ENCODE measurements around the gene ANXA11.
"Not testable (repeated sequence)": the region's sequence is repeated elsewhere in the genome, so short reads cannot be mapped to it uniquely, and the experiment has no call there.

Gene ANXA11

GRCh38 chr10:80202934-80203834 lies 2.2 kb downstream of the ANXA11 start:
- no peaks in the 10 kb centered on the region for H3K36me3 ChIP-seq (ENCODE audit: insufficient read depth, low read length)
- H3K4me3 ChIP-seq (ENCODE audit: low read length), result no peak overlapping the region
- H3K9me3 ChIP-seq (ENCODE audit: low read length), result no peaks in the 10 kb centered on the region
- H2AFZ ChIP-seq (ENCODE audit: low read depth, low read length), result no peak overlapping the region
- peaks cover 5% of the 10 kb centered on the region for H3K4me1 ChIP-seq (ENCODE audit: insufficient read depth, low read length)
- H3K27me3 ChIP-seq (ENCODE audit: insufficient read depth, low read length), result peaks cover 30% of the 10 kb centered on the region

DNA sequence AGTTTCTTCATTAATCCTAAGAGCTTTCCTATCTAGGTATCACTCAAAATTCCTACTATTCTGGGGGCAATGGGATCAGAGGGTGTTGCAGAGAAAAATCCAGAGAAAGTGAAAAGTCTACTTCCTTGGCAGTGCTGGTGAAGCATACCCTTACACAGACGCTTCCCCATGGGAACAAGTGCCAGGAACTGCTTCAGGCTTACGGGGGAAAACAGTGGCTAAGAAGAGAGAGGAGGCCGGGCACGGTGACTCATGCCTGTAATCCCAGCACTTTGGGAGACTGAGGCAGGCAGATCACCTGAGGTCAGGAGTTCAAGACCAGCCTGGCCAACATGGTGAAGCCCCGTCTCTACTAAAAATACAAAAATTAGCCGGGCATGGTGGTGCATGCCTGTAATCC lies 2.8 kb downstream of the ANXA11 start:
- not testable (repeated sequence) for H3K36me3 ChIP-seq (ENCODE audit: insufficient read depth, low read length); H3K4me1 ChIP-seq (ENCODE audit: insufficient read depth, low read length); H2AFZ ChIP-seq (ENCODE audit: low read depth, low read length); H3K9me3 ChIP-seq (ENCODE audit: low read length); H3K4me3 ChIP-seq (ENCODE audit: low read length)
- peaks cover 28% of the 10 kb centered on the region for H3K27me3 ChIP-seq (ENCODE audit: insufficient read depth, low read length)

DNA sequence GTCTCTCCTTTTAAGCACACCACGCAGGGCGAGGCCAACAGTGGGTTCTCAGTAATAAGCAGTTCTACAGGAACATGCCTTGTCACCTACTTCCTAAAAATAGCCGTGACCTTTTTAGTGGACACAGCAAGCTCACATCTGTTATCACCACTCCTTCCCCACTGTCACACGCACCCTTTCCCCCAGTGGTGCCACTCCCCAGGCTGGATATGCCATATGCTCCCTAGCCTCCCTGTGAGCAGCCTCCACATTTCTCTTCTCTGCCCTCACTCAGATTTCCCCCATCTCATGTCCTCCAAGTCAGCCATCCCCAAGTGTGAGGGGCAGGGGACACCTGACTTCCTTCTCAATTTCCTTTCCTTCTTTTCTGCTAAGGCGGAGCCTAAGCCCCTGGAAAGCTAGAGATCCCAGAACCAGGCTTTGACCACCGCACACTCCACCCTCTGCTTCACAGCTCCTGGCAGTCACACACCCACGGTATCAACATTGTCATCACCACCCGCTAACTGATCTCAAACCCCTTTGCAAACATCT lies 3.7 kb downstream of the ANXA11 start:
- no peaks in the 10 kb centered on the region for H3K36me3 ChIP-seq (ENCODE audit: insufficient read depth, low read length)
- peaks cover 28% of the 10 kb centered on the region for H3K27me3 ChIP-seq (ENCODE audit: insufficient read depth, low read length)
- H3K4me3 ChIP-seq (ENCODE audit: low read length), result no peak overlapping the region
- H2AFZ ChIP-seq (ENCODE audit: low read depth, low read length), result no peak overlapping the region
- H3K9me3 ChIP-seq (ENCODE audit: low read length), result no peaks in the 10 kb centered on the region
- peaks cover 5% of the 10 kb centered on the region for H3K4me1 ChIP-seq (ENCODE audit: insufficient read depth, low read length)

- no peak overlapping the region for H3K4me3 ChIP-seq (ENCODE audit: low read length)
- no peak overlapping the region for H2AFZ ChIP-seq (ENCODE audit: low read depth, low read length)
- H3K36me3 ChIP-seq (ENCODE audit: insufficient read depth, low read length), result no peaks in the 10 kb centered on the region
- H3K4me1 ChIP-seq (ENCODE audit: insufficient read depth, low read length), result peaks cover 2% of the 10 kb centered on the region
- peaks cover 24% of the 10 kb centered on the region for H3K27me3 ChIP-seq (ENCODE audit: insufficient read depth, low read length)
- H3K9me3 ChIP-seq (ENCODE audit: low read length), result no peaks in the 10 kb centered on the region
These were observed 4.7 kb downstream of the ANXA11 start for GRCh38 chr10:80200687-80201086.

DNA sequence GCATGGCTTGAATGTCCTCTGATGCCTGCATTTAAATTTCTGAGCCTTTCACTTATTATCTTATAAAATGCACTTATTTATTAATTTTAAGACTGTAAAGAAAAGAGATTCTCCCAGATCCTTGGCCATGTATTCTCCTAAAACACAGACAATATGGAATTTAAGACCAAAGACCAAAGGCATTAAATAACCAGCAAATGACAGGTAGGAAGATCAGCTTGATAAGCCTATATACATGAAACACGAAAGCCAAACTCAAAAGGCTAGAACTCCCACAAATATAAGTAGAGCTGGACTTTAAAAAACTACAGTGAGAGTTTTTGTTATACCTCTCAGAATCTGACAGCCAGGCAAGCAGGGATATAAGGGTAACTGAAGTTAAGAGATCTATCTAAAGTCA lies 5.1 kb downstream of the ANXA11 start:
- no peak overlapping the region for H3K4me3 ChIP-seq (ENCODE audit: low read length)
- no peak overlapping the region for H2AFZ ChIP-seq (ENCODE audit: low read depth, low read length)
- H3K27me3 ChIP-seq (ENCODE audit: insufficient read depth, low read length), result peaks cover 21% of the 10 kb centered on the region
- H3K9me3 ChIP-seq (ENCODE audit: low read length), result no peaks in the 10 kb centered on the region
- H3K36me3 ChIP-seq (ENCODE audit: insufficient read depth, low read length), result no peaks in the 10 kb centered on the region
- H3K4me1 ChIP-seq (ENCODE audit: insufficient read depth, low read length), result no peaks in the 10 kb centered on the region

- Histone ChIP-seq H3K27me3 (ENCODE audit: insufficient read depth, low read length) (peaks cover 18% of the 10 kb centered on the region), H2AFZ (ENCODE audit: low read depth, low read length) (no peak overlapping the region), H3K36me3 (ENCODE audit: insufficient read depth, low read length) (no peaks in the 10 kb centered on the region), H3K9me3 (ENCODE audit: low read length) (no peaks in the 10 kb centered on the region), H3K4me3 (ENCODE audit: low read length) (no peak overlapping the region), H3K4me1 (ENCODE audit: insufficient read depth, low read length) (no peaks in the 10 kb centered on the region)
These were observed 5.5 kb downstream of the ANXA11 start for GRCh38 chr10:80199828-80200227.

DNA sequence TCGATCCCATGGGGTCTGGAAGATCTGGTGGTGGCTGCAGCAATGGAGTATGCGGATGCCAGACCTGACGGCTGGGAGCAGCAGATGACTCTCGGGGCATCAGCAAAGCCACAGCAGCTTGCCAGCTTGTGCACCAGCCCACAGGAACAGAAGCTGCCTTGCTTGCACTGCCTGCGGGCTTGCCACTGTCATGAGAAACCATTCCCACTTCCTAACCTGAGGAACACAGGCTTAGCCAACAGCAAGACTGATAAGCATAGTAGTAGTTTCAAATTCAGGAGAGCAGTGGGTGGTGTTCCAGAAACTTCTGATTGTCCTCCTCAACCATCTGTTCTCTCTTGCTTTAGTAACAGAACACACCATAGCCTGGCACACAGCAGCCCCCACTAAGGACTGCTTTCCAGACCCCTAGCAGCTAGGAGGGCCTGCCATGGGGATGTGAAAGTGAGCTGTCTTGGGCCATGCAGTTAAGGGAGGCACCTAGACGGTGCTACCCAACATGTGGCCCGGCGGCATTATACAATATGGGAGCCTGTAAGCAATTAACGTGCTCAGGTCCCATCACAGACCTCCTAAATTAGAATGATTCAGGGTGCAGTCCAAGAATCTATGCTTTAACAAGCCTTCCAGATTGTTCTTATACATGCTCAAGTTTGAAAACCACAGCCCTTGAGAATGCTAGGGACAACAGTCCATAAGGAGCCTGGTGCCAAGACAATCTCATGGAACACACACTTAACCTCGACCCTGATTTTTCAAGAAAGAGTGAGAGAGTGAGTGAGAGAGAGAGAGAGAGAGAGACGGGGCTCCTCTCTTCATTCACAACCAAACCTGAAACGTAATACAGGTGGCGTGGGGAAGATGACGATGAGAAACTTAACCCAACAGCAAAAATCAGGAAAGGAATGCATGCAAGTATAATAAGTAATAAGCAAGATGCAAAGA lies 7.1 kb downstream of the ANXA11 start:
- H3K36me3 ChIP-seq (ENCODE audit: insufficient read depth, low read length), result no peaks in the 10 kb centered on the region
- no peak overlapping the region for H2AFZ ChIP-seq (ENCODE audit: low read depth, low read length)
- H3K4me3 ChIP-seq (ENCODE audit: low read length), result no peak overlapping the region
- H3K27me3 ChIP-seq (ENCODE audit: insufficient read depth, low read length), result peaks cover 3% of the 10 kb centered on the region
- H3K4me1 ChIP-seq (ENCODE audit: insufficient read depth, low read length), result no peaks in the 10 kb centered on the region
- no peaks in the 10 kb centered on the region for H3K9me3 ChIP-seq (ENCODE audit: low read length)

- H3K36me3 ChIP-seq (ENCODE audit: insufficient read depth, low read length), result no peaks in the 10 kb centered on the region
- H3K4me3 ChIP-seq (ENCODE audit: low read length), result no peak overlapping the region
- H2AFZ ChIP-seq (ENCODE audit: low read depth, low read length), result no peak overlapping the region
- H3K9me3 ChIP-seq (ENCODE audit: low read length), result no peaks in the 10 kb centered on the region
- H3K27me3 ChIP-seq (ENCODE audit: insufficient read depth, low read length), result no peaks in the 10 kb centered on the region
- H3K4me1 ChIP-seq (ENCODE audit: insufficient read depth, low read length), result no peaks in the 10 kb centered on the region
These were observed 8.4 kb downstream of the ANXA11 start for GRCh38 chr10:80196950-80197315.

DNA sequence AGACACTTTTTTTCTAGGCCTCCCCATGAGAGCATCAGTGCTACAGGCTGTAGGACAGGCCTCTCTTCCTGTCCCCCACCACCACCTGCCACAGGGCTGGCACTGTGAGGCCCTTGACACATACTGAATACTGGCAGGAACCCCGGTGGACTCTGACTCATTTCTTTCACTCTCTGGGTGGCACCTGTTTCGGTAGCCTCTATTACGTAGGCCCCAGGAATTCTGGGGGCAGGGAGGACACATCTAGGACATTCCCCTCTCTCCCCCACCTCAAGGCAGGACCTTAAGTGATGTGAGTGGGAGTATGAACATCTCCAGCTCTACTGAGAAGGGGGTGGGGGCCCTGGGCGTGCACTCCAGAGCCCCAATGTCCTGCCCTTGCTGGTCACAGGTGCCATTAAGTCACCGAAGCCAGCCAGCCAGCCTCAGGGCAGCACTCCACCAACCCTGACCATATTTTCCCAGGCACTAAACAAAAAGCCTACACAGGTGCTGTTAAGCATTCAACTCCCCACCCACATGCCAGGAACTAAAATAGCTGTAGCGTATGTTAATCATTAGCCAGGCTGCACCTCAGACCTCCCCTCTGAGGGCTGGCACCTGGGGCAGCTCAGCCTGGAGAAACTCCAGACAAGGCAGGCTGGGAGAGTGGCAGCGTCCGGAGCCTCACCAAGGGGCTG lies 8.9 kb downstream of the ANXA11 start:
- Histone ChIP-seq H3K27me3 (ENCODE audit: insufficient read depth, low read length) (no peaks in the 10 kb centered on the region), H3K4me1 (ENCODE audit: insufficient read depth, low read length) (no peaks in the 10 kb centered on the region), H2AFZ (ENCODE audit: low read depth, low read length) (no peak overlapping the region), H3K4me3 (ENCODE audit: low read length) (no peak overlapping the region), H3K36me3 (ENCODE audit: insufficient read depth, low read length) (no peaks in the 10 kb centered on the region), H3K9me3 (ENCODE audit: low read length) (peaks cover 1% of the 10 kb centered on the region)

GRCh38 chr10:80195046-80195574 lies 10.2 kb downstream of the ANXA11 start:
- Histone ChIP-seq H3K9me3 (ENCODE audit: low read length) (peaks cover 1% of the 10 kb centered on the region), H3K4me1 (ENCODE audit: insufficient read depth, low read length) (no peaks in the 10 kb centered on the region), H3K27me3 (ENCODE audit: insufficient read depth, low read length) (no peaks in the 10 kb centered on the region), H2AFZ (ENCODE audit: low read depth, low read length) (no peak overlapping the region), H3K4me3 (ENCODE audit: low read length) (no peak overlapping the region), H3K36me3 (ENCODE audit: insufficient read depth, low read length) (no peaks in the 10 kb centered on the region)

- Histone ChIP-seq H3K27me3 (ENCODE audit: insufficient read depth, low read length) (no peaks in the 10 kb centered on the region), H3K36me3 (ENCODE audit: insufficient read depth, low read length) (no peaks in the 10 kb centered on the region), H2AFZ (ENCODE audit: low read depth, low read length) (no peak overlapping the region), H3K4me1 (ENCODE audit: insufficient read depth, low read length) (no peaks in the 10 kb centered on the region), H3K9me3 (ENCODE audit: low read length) (peaks cover 1% of the 10 kb centered on the region), H3K4me3 (ENCODE audit: low read length) (no peak overlapping the region)
These were observed 10.8 kb downstream of the ANXA11 start for GRCh38 chr10:80194373-80195045.

- no peak overlapping the region for H3K4me3 ChIP-seq (ENCODE audit: low read length)
- no peaks in the 10 kb centered on the region for H3K36me3 ChIP-seq (ENCODE audit: insufficient read depth, low read length)
- H3K9me3 ChIP-seq (ENCODE audit: low read length), result peaks cover 1% of the 10 kb centered on the region
- no peaks in the 10 kb centered on the region for H3K27me3 ChIP-seq (ENCODE audit: insufficient read depth, low read length)
- no peaks in the 10 kb centered on the region for H3K4me1 ChIP-seq (ENCODE audit: insufficient read depth, low read length)
- no peak overlapping the region for H2AFZ ChIP-seq (ENCODE audit: low read depth, low read length)
These were observed 12.8 kb downstream of the ANXA11 start for GRCh38 chr10:80192553-80192952.
